T follicular helper cell (primary cell): ENCODE data around the gene SSH2.

ENCODE experiments used
- DNase-seq: peaks from one replicate; pipeline ENCODE4 v3.0.0-alpha.2; 2020; ENCODE audit warnings: low read depth

The SSH2 gene

DNA sequence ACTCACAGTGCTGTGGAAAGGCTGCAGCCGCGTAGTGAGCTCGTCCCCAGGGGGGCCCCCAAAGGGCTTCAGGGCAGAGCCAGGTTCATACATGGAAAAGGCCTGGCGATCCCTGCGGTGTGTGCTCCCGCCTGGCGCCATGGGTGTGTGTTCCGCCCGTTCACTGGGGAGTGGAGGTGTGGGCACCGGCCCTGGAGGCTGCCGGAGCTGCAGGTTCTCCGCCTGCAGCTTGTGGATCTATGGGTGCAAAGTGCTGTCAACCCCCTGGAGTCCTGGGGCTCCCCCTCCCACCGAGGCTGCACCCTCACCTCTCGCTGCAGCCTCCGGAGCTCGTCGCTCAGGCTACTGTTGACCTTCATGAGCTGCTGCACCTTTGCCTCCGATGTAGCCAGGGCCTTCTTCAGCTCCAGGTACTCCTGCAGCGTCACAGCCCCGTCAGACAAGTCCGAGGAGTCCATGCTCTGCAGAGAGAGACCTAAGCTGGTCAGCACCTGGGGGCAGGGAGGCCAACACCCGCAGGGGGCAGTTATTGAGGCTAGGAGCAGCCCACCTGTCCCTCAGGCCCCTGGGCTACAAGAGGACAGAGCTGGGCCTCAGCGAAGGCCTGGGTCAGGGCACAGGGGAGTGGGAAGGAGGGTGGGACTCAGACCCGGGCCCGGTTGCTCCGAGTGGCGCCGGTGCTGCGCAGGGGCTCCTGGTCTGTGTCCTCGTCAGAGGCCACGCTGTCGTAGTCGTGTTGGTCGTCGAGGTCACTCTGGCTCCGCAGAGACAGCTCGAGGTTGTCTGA is 353.6 kb downstream of the SSH2 start:
- DNase-seq, result no peak
